GDM1 (cell line): Measurements from ENCODE around the gene MAPK11.

ENCODE experiments used
- DNase-seq: peaks from one replicate; lab custom pipeline; 2025; lab: John Stamatoyannopoulos, UW

Gene MAPK11

DNA sequence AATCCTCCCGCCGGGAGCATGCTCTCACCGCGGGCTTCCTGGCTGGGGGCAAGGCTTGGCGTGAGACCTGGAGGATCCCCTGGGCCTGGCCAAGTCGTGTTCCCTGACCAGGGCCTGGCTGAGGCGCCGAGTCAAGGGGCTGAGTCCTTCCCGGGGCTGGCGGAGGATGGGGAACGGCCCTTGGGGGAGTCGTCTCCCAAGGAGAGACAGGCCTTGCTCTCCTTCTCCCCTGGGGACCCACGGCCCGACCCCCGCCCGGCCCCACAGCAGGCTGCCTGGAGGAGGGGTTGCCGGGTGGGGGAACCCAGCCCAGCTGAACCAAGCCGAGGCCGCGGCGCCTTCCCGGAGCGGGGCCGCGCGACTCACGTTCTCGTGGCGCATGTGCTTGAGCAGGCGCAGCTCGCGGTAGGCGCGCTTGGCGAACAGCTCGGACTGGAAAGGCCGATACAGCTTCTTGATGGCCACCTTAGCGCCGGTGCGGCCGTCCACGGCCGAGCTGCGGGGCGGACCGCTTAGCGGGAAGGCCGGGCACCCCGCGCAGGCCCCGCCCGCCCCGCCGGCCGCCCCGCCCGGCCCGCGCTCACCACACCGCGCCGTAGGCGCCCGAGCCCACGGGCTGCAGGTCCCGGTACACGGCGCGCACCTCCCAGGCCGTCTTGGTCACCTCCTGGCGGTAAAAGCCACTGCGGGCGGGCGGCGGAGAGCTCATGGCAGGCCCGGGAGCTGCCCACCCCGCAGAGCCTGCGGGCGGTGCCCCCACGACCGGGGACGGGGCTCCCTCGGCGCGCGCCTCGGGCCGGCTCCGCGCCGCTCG is 9.2 kb downstream of the MAPK11 start:
- peak; percentile 21 for DNase-seq

DNA sequence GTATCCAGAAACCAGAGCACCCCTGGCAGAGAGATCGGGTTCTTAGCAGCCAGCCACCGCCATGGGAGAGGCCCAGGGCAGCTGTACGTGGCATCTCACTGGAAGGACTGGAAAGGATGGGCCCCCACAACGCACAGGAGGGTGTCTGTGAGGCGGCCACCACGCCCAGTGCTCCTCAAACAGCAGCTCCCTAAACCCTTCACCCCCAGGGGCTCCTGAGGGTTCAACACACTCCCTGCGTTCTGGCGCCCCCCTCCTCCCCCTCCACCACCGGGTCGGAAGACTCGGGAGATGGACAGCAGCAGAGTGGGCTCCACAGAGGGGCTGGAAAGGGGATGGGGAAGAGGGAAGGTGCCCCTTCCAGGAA is 9.8 kb downstream of the MAPK11 start:
- DNase-seq: no peak

DNA sequence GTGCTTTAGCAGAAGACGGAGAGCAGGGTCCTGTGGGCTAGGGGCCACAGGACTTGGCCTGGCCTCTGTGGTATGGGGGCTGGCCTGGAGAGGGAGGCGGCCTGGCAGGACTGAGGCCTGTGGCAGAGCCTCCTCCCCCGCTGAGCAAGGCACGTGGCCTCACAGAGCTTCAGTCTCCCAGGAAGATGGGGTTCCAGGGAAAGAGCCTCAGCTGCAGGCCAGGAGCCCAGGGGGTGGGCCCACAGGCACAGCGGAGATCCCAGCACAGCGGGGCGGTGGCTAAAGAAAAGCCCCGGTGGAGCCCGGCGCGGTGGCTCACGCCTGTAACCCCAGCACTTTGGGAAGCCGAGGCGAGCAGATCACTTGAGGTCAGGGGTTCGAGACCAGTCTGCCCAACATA is 10.9 kb downstream of the MAPK11 start:
- no peak for DNase-seq

- no peak for DNase-seq
These were observed 11.6 kb downstream of the MAPK11 start for GRCh38 chr22:50258361-50259292.

DNA sequence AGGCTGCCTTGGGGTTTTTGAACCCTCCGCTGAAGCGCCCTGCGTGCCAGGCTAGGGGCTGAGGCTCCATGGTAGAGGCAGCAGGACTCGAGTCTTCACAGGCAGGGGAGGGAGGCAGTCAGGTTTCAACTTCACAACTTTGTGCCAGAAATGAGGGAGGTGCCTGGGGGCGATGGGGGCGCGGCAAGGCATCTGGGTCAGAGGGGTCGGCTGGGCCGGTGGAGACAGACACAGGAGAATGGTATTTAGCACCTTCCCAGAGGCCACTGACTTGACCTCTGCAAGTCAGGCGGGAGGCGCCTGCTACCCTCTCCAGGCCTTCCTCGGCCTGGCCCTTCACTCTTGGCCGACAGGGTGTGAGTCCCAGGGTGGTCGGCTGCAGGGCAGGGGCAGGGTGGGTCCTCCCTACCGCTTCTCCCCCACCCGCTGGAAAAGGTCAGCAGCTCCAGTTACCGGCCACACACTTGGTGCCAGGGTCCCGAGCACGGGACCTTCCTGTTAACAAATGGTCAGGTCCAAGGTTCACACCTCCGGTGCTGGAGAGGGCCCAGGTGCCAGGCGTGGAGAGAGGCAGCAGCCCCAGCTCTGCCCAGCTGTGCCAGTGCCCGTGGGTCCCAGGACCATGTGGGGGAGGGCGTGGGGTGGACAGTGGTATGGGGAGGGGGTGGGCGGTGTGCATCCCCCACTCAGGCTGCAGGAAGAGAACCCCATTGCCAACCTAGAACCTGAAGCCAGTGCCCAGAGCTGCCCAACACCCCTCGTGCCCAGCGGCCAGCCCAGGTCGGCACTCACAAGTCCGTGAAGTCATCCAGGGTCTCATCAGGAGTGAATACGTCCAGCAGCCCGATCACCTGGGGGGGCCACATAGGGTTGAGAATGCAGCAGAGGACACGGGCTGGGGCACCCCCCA is 12.5 kb downstream of the MAPK11 start:
- DNase-seq: no peak

- DNase-seq: no peak
These were observed 13.1 kb downstream of the MAPK11 start for GRCh38 chr22:50257041-50257440.

- DNase-seq: no peak
These were observed 13.8 kb downstream of the MAPK11 start for GRCh38 chr22:50256258-50256862.

- no peak for DNase-seq
These were observed 14.6 kb downstream of the MAPK11 start for GRCh38 chr22:50255607-50256006.

GRCh38 chr22:50255099-50255498 is 15.1 kb downstream of the MAPK11 start:
- DNase-seq: no peak

DNA sequence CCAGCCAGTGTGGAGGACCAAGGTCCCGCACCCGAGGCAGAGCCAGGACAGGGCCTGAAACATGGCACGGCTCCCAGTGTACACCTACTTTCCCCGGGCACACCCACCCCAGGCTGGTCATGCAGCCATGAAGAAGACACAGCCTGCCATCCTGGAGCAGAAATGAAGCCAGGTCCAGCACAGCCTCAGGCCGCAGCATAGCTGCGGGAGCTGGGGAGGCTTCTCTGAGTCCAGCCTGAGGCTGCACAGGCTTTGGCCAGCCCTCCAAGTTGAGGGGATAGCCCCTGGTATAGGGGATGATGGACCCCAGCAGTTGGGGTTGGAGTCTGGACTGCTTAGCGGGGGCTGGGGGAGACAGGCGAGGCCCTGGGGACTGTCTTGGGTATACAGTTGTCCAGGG is 16.2 kb downstream of the MAPK11 start:
- DNase-seq: no peak

- DNase-seq: no peak
These were observed 16.9 kb downstream of the MAPK11 start for GRCh38 chr22:50253046-50253915.

GRCh38 chr22:50252082-50253045 is 17.8 kb downstream of the MAPK11 start:
- DNase-seq: peak; percentile 59

DNA sequence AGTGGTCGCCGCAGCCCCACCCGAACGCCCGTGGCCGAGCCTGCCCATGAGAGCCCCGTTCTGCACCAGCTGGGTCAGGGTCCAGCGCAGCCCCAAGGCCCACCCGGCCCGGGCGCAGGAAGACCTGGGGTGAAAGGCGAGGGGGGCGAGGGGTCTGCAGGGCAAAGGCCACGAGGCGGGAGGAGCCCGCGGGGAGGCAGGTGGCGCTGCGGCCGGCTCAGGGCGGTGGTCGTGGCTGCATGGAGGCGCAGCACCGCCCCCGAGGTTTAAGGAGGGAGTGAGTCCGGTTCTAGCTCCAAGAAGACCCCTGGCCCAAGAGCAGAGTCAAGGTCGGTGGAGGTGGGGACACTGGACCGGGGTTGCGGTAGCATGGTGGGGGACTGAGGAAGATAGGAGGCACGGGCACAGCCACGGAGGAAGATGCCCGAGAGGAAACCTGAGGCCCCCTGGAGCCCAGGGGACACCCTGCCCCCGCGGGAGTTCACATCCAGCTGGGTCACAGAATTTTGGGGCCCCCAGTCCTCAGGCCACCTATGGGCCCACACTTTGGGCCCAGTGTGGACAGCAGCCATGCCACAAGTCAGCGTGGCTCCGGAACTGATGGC is 18.6 kb downstream of the MAPK11 start:
- no peak for DNase-seq

DNA sequence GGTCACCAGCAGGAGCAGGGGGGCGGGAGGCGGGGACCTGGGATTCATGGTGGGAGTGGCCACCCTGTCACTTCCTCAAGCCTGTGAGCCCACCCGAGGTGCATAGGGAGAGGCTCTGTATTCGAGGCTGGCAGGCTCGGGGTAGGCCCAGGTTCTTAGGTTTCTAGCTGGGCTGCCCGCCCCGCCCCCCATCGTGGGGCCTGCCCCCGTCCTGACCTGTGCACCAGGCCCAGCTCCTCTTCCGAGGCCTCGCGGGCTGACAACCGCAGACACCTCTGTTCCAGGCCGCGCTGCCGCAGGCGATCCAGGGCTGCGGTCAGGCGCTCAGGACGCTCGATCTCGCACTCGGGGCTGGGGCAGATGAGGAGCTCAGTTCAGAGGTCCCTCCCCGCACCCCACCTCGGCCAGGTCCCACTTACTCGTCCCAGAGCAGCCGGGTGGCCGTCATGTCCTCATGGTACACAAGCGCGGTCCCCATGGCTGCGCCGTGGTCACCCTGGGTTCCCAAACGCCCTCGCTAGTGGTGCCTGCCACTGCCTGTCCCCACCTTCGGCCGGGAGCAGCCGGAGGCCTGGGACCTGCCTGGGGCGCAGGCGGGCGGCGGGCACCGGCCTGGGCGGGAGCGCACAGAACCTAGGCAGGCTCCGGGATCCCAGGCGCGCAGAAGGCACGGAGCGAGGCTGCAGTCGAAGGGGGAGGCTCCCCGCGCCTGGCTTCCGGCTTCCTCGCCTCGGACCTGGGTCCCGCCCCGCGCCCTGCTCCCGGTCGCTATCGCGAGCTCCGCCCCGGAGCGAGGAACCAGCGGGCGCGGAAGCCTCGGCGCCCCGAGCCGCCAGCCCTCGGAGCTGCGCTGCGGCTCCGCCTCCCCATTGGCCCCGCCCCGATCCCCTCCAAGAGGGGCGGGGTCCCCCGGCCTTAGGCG is 19.4 kb downstream of the MAPK11 start, which contains the start of gene HDAC10:
HDAC10 (minus strand) TSS at position 711 of the 922 bp plus-strand sequence; CDS start at position 478, 233 bp downstream.
- peak; percentile 81 for DNase-seq

- no peak for DNase-seq
These were observed 20.0 kb downstream of the MAPK11 start for GRCh38 chr22:50250249-50250554.

- no peak for DNase-seq
These were observed 20.6 kb downstream of the MAPK11 start for GRCh38 chr22:50249341-50250248.
